HepG2 (cell line): ENCODE results near the gene EAF1. TPM values are rescaled to one million over a fixed set of nuclear protein-coding genes. Genes with fewer than 3 reads are reported as not detected.

ENCODE experiments used
- CBFB ChIP-seq: sonication (generic); formaldehyde crosslinking; IDR thresholded peaks from 2 replicates; pipeline ENCODE4 v1.4.0; 2020; ENCODE audit warnings: missing genetic modification reagents
- CHD2 ChIP-seq: IDR thresholded peaks from 2 replicates; pipeline ENCODE4 v1.6.1; 2011; ENCODE audit warnings: low read depth, low read length, improper control_type of control experiment
- JUN ChIP-seq: sonication (generic); formaldehyde crosslinking; IDR thresholded peaks from 2 replicates; pipeline ENCODE4 v1.4.0; 2020; ENCODE audit warnings: mild to moderate bottlenecking, missing genetic modification reagents
- RFX1 ChIP-seq: fragments of 450-650 bp; IDR thresholded peaks from 2 replicates; pipeline ENCODE4 v1.6.1; 2017
- SP5 ChIP-seq: IDR thresholded peaks from 2 replicates; pipeline ENCODE4 v1.6.1; 2016; ENCODE audit warnings: low read depth, borderline replicate concordance
- ZBTB21 ChIP-seq: sonication (generic); formaldehyde crosslinking; IDR thresholded peaks from 2 replicates; pipeline ENCODE4 v1.4.0; 2020; ENCODE audit warnings: missing genetic modification reagents
- ZBTB38 ChIP-seq: sonication (generic); formaldehyde crosslinking; IDR thresholded peaks from 2 replicates; pipeline ENCODE4 v1.5.1; 2020; ENCODE audit warnings: mild to moderate bottlenecking, missing genetic modification reagents
- ZFP82 ChIP-seq: sonication (generic); formaldehyde crosslinking; IDR thresholded peaks from 2 replicates; pipeline ENCODE4 v1.5.1; 2020; ENCODE audit warnings: mild to moderate bottlenecking, missing genetic modification reagents, borderline replicate concordance
- ZHX2 ChIP-seq, 2 experiments: sonication (generic) in 1 of 2; formaldehyde crosslinking in 1 of 2; IDR thresholded peaks; 2 replicates each; pipeline versions ENCODE4 v1.6.1 to v1.9.0; 2014 to 2022; ENCODE audit warnings: antibody characterized with exemption in 1 of 2, borderline replicate concordance in 1 of 2, inconsistent platforms in 1 of 2, low read depth in 1 of 2, missing genetic modification reagents in 1 of 2
- ZMYM2 ChIP-seq: sonication (generic); formaldehyde crosslinking; IDR thresholded peaks from 2 replicates; pipeline ENCODE4 v1.8.0; 2022; ENCODE audit warnings: mild to moderate bottlenecking, missing genetic modification reagents
- ZNF263 ChIP-seq: sonication (generic); formaldehyde crosslinking; IDR thresholded peaks from 2 replicates; pipeline ENCODE4 v1.4.0; 2020; ENCODE audit warnings: missing genetic modification reagents
- ZNF30 ChIP-seq: sonication (generic); formaldehyde crosslinking; IDR thresholded peaks from 2 replicates; pipeline ENCODE4 v1.5.0; 2020; ENCODE audit warnings: mild to moderate bottlenecking, missing genetic modification reagents
- ZNF639 ChIP-seq: conservative IDR thresholded peaks from 2 replicates; pipeline ENCODE4 v1.6.1; 2018; ENCODE audit warnings: missing genetic modification reagents
- ZNF703 ChIP-seq: sonication (generic); formaldehyde crosslinking; IDR thresholded peaks from 2 replicates; pipeline ENCODE4 v1.5.1; 2020; ENCODE audit warnings: missing genetic modification reagents, mild to moderate bottlenecking, moderate library complexity, borderline replicate concordance
- ZUFSP ChIP-seq: sonication (generic); formaldehyde crosslinking; IDR thresholded peaks from 2 replicates; pipeline ENCODE4 v1.9.0; 2021; ENCODE audit warnings: missing genetic modification reagents, mild to moderate bottlenecking, borderline replicate concordance
- polyA plus RNA-seq, 8 experiments: library from polyadenylated mRNA; depleted of rRNA in 3 of 8; stranded (reverse) in 7 of 8; unstranded in 1 of 8; fragments of >200 nt; fragmentation: Illumina TruSeq in 4 of 8; extraction: Trizol in 4 of 8; gene quantifications; 2 replicates each; pipeline versions ENCODE4 v1.2.1 to v1.2.3, GENCODE V29; 2011 to 2016; ENCODE audit warnings: low read depth in 4 of 8, missing spikeins in 1 of 8, mixed read lengths in 1 of 8; ENCODE audit not compliant: insufficient read depth in 1 of 8
- total RNA-seq, 5 experiments: library from RNA; depleted of rRNA; stranded (reverse); fragments of >200 nt; fragmentation: Illumina TruSeq; extraction: Trizol; gene quantifications; 2 replicates each; pipeline ENCODE4 v1.2.3, GENCODE V29; 2016; ENCODE audit warnings: low read depth in 1 of 5

EAF1 gene
- total and polyA plus RNA-seq, 2 of the 13 experiments (the other 11 are each of a cell fraction or from before 2014, with no cell fraction given): 8.1 to 30.0 TPM

- TF ChIP-seq ZHX2 (IDR thresholded peaks at IDR 0.05; ENCODE audit: low read depth): peak; percentile 75
- TF ChIP-seq ZHX2 (CRISPR knock-in tag; IDR thresholded peaks at IDR 0.05; ENCODE audit: borderline replicate concordance): no peak
- no peak for TF ChIP-seq ZBTB38 (CRISPR knock-in tag)
- TF ChIP-seq CBFB (CRISPR knock-in tag): 0 out of 2 replicates have a peak, but pooled peaks have one; percentile 49
- no peak for TF ChIP-seq ZNF263 (CRISPR knock-in tag)
- no peak for TF ChIP-seq ZUFSP (CRISPR knock-in tag)
- no peak for TF ChIP-seq ZNF30
- peak; percentile 53; the same call in 1 of the 2 replicates for TF ChIP-seq ZNF639
- peak; percentile 71; the same call in 1 of the 2 replicates for TF ChIP-seq SP5
- no peak for TF ChIP-seq ZMYM2
- peak; percentile 96 for TF ChIP-seq RFX1
- TF ChIP-seq JUN (CRISPR knock-in tag): no peak
- TF ChIP-seq ZBTB21 (CRISPR knock-in tag): peak; percentile 92
- TF ChIP-seq ZNF703 (CRISPR knock-in tag): no peak
- TF ChIP-seq CHD2: no peak
- TF ChIP-seq ZFP82: no peak
These were observed 49.2 kb upstream of the EAF1 start (continued) for GRCh38 chr3:15377961-15378791.
